ENCODE results near the gene EDA2R.

- no peak for TF ChIP-seq EP300 (IDR thresholded peaks at IDR 0.05)
- no peak for TF ChIP-seq POLR2A (IDR thresholded peaks at IDR 0.05)
Measured at GRCh38 chrX:66622209-66622608, 16.7 kb downstream of the EDA2R start.

All from suprapubic skin (tissue), 2 donors.